NCI-H2171 (cell line): ENCODE results near the gene GBE1.

Source experiments
- DNase-seq: peaks from one replicate; lab custom pipeline; 2025; lab: John Stamatoyannopoulos, UW

Gene GBE1

DNA sequence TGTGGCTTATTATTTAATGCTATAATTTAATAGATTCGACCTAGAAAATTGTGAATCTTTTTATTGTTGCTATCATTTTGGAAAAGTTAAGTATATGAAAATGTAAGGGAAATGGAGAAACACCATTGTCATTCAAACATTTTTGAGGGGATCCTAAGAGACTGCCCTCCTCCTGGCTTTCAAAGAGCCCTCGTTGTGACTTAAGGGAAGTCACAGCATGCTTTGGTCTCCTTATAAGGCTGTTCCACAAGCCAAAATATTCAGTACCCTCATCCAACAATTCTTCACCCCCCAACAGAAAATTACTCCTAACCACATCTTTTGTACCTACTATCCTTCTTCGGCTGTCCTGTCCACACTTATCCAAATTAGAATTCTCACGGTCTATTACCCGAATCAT, 140.2 kb downstream of the GBE1 start:
- DNase-seq: no peak

DNA sequence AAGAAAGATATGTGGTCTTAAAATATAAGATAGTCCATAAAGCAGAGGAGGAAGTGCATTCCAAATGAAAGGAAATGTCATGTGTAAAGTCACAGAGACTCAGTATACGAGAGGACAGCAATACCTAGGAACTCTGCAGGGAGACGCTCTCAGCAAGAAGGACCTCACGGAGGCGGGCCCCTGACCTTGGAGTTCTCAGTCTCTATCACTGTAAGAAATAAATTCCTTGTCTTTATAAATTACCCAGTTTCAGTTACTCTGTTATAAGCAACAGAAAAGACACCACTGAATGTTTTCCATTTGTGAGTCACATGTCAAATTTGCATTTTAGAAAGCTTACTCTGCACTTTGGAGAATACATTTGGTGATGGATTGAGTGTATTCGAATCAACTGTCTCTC, 140.6 kb downstream of the GBE1 start:
- DNase-seq: no peak

DNA sequence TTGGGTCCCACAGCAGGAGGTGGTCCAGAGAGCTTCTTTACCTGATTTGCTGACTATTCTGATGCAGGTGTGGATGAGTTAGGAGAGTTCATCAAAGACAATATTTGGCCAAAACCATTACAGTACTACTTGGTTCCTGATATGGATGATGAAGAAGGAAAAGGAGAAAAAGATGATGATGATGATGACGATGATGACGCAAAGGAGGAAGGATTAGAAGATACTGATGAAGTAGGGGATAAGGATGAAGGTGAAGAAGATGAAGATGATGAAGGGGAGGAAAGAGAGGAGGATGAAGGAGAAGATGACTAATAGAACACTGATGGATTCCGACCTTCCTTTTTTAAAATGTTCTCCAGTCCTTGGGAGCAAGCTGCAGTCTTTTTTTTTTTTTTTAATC, 148.7 kb downstream of the GBE1 start:
- DNase-seq: no peak

DNA sequence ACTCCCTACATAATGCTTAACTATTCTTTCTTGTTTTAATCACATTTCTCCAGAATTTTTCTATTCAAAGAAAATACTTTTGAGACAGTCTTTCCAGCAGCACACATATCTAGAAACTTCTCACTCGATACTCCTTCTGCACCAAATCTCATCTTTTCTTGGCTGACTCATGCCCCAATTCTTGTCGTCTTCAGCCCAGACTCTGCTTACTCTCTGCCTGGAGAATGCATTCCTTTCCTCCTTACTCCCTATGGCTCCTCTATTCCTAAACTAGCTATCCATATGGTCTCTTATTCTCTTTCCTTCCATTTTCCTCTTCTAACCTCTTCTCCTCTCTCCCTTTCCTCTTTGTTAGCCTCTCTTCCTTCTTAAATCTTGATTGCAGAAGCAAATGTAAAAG, 158.7 kb downstream of the GBE1 start:
- DNase-seq: no peak

DNA sequence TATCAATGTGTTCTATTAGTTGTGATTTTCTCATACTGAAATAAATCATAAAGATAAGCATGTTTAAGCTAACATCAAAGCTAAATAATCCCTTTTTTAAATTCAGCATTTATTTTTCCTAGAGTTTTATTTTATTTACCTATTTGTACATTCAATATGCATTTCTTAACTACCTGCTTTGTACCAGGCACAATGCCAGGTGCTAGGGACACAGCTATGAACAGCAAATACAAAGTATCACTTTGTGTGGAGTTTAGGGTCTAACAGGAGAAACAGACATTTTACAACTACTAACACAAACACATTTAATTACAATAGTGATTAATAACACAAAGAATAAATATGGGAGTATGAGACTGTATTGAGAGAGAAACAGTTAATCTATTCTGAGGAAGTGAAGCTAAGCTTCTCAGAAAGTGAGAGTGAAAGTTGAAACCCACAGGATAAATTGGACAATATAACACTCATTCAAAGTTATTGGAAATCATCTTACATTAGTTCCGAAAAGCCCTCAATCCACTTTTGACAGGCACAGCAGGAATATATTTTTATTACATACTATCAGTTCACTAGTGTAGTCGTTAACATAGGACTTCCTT, 159.6 kb downstream of the GBE1 start:
- no peak for DNase-seq

DNA sequence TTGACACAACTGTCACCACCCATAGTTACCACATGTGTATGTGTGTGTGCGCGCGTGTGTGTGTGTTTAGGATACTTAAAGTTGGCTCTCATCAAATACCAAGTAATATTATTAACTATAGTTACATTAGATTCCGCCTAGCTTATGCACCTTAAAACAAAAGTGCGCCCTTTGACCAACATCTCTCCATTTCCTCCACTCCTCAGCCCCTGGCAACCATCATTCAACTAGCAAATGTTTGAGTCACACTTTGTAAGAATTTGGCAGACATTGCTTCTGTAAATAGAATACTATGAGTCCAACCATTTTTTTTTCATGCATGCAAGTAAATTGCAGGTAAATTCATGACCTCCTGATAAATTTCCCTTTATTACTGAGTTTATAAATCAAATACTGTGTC, 169.3 kb downstream of the GBE1 start:
- DNase-seq: no peak

DNA sequence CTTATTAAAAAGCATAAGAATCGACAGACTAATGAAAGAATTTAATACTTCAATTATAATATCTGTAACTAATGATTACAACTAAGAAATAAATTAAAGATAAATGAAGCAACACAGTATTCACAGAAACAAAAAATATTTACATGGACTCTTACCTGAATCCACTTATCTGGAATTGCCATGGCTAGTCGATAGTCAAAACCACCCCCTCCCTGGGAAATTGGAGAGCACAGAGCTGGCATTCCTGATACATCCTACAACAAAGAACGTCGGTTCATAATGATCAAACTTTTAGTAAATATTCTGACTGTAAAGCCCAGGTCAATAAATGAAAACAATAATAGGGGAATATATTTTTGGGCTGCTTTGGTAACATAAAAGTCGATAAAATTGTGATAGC, 175.5 kb downstream of the GBE1 start:
- DNase-seq: no peak

DNA sequence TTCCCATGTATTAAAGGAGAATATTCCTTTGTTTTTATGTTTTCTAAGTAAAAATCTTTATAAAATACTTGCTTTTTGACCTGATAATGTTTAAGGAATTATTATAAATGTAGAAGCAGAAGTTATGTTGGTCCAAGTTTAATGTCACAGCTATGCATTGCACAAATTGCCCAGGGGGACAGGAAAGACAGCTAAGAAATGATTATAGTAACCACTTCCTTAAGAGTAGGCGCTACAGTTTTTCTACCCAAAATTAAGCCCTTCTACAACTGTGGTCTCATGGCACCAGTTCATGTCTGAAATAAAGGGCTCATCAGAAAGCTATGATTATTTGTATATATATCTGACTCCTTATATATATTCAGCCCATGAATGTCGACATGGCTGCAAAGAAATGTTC, 176.4 kb downstream of the GBE1 start:
- no peak for DNase-seq

DNA sequence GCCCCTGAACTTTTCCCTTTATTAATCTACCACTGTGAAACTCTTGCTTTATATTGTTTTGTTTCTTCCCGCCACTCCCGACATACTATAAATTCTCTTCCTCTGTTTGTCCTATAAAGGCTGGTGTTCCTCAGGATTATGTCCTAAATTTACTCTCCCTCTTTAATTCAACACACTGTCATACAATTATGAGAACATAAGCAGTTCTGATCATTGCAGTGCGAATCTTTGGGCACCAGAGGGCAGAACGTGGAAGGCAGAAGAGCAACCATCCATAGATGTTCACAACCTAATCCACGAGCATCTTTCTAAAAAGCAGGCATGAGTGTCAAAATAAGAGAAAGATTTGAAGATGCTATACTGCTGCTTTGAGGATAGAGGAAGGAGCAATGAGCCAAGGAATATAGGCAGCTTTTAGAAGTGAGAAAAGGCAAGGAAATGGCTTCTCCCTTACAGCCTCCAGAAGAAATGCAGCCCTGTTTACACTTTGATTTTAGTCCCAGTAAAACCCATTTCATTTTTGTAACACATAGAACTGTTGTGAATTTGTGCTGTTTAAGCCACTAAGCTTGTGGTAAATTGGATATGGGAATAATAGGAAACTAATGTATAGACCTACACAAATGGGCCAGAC, 179.4 kb downstream of the GBE1 start:
- DNase-seq: peak; percentile 4

DNA sequence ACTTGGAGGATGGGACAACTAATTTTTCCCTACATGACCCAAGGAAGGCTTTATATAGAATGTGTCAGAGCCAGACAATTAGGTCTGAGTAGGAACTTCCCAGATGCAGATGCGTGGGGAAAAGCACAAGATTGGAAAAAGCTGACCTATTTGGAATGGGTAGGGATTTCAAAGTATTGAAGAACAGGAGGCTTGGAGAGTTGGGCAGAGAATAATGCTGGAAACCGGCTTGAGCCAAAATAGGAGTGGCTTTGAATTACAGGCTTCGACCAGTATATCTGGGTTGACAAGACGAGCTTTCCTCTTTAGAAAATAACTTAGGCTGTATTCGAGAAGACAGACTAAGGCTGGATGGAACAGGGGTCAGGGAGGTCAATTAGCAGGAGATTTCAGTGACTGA, 181.1 kb downstream of the GBE1 start:
- DNase-seq: no peak

DNA sequence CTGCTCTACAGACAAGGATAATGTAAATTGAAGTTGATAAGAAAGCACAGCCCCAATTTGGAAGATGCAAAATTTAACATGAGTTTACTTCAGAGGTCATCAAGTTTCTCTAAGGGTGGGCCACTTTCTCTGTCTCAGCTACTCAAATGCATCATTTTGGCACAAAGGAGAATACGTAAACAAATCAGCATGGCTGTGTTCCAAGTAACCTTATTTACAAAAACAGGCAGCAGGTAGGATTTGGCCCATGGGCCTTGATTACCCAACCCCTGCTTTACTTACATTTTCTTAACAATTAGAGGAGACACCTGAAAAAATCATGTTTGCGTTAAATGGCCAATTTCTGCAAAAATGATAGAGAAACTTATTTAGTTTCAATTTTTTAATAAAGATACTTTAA, 181.7 kb downstream of the GBE1 start:
- DNase-seq: no peak

DNA sequence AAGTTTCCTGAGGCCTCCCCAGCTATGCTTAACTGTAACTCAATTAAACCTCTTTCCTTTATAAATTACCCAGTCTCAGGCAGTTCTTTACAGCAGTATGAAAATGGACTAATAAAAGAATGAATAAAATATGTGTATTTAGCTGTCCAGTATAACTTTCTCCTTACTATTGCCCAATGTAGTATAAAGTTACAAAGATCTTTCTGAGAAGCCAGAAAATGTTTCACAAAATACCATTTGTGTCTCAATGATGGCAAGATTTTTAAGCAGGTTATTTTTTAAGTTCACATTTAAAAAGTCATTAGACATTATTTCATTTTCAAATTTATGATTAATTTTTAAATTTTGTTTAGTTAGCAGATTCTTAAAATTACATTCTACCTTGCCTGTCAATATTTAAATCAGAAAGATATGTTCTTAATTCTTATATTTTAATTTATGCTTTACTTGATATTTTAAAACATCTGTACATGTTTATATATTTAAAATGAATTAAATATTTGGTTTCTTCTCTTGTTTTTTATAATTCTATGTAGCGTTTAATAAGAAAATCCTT, 189.2 kb downstream of the GBE1 start:
- no peak for DNase-seq

DNA sequence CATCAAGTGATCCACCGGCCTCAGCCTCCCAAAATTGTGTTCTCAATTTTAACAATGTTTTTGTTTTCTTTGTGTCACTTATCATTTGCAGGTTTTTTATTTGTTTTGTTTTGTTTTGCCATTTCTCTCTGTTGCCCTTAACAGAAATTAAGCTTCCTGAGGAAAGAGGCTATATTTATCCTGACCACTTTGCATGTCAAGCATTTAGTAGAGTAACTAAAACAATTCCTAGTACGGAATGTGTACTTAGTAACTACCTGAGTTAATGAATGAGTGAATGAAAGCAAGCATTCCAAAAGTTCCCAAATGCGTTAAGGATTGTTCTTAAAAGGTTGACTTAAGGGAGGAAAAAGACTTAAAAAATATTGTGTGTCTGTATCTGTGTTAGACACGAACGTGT, 193.1 kb downstream of the GBE1 start:
- DNase-seq: no peak

DNA sequence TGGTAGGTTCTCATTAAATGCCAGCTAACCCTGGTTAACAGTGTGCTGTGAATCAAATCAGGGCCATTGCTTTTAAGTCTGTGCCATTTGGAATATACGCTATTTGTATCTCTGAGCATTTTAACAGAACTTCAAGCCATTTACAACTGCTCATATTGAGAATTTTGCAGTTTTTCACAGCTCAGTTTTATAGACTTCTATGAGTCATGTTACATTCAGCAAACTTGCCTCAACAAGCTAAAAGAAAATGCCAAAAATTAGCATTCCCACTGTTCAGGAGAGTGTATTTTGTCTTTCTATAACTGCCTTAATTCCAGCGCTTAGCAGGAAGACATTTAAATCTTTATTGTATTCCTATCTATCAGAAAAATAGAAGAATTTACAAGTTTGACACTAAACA, 196.4 kb downstream of the GBE1 start:
- no peak for DNase-seq

DNA sequence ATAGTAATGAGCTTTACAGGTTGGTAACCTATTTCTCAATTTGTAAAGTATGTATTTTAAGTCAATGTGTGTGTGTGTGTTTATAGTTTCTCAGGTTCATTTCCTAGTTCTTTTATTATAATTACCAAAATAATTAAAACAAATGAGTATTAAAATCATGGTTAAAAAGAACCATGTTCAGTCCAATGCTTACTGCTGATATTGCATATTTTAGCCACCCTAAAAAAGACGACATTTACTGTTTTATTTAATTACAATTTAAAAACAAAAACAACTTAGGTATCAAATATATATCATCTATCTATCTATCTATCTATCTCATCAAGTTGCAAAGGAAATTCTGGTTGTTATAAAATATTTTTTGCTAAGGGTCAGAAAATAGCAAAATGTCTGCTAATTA, 203.3 kb downstream of the GBE1 start:
- DNase-seq: no peak

DNA sequence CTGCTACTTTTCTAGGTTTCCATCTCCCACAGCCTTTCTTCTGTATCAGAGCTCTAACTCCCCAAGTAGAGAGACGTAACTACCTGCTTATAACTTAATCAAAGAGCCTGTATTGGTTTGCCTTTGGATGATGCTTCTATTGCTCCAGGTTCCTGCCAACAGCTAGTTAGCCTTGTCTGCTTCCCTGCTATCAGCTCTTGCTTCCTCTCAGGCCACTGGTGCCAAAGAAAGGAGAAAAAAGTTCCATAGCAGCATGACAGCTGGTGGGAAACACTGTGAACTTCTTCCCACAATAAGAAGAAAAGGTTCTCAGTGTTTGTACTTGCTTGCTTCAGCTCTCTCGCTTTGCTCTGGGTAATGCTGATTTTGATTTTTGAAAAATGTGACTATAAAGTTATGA, 206.6 kb downstream of the GBE1 start:
- no peak for DNase-seq

DNA sequence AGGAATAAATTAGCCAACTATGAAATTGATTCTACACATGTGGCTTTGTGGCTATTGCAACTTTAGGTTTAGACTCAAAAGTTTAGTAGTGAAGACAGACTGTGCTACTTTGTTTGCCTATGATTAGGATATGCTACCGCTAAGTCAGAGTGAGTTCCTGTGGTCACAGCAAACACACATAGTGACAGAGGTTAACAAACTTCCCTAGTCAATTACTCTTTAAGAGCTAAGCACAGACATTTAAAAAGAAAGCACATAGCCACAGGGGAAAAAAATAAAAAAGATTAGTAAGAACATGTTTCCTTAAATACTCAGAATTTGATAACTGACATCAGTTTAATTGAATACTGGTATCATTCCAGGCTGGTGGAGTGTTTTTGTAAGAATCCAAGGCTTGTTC, 207.1 kb downstream of the GBE1 start:
- DNase-seq: no peak

DNA sequence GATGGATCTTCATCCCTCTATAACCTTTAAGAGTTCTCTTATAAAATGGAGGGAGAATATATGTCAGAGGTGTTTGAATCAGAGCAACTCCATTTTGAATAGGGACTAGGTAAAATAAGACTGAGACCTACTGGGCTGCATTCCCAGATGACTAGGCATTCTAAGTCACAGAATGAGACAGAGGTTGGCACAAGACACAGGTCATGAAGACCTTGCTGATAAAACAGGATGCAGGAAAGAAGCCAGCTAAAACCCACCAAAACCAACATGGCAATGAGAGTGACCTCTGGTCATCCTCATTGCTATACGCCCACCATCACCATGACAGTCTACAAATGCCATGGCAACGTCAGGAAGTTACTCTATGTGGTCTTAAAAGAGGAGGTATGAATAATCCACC, 211.0 kb downstream of the GBE1 start:
- no peak for DNase-seq

DNA sequence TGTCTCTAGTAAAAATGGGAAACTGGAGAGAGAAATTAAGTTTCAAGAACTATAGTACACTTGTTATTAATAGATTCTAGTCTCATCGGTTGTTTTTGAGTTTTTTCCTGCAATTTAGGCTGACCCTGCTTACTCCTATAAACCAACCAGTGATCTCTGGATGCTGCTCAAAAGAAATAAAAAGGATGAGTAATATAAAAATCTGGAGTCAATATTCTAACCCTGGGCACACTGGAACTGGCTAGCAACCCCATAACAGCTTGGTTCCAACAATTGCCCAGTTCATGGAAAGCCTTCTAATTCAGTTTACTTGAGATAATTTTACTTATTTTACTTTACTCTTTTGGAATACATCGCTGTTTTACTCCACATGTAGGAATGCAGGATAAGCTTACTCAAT, 211.6 kb downstream of the GBE1 start:
- no peak for DNase-seq

DNA sequence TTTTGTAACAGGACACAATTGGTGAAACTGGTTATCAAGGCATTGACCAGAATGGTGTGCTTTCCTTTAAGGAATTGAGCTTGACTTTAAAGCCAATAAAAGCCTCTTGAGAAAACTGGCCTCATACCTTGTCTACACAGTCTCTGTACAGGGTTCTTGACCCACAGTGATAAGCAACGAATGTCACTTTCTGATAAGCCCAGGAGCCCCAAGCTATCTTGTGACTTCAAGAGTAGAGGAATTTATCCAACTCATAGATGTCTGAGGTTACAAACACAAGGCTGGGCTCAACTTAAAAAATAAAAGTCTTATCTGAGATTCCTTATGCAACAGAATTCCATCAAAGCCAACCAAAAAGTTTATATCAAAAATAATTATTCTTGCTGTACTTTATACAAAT, 212.1 kb downstream of the GBE1 start:
- no peak for DNase-seq

DNA sequence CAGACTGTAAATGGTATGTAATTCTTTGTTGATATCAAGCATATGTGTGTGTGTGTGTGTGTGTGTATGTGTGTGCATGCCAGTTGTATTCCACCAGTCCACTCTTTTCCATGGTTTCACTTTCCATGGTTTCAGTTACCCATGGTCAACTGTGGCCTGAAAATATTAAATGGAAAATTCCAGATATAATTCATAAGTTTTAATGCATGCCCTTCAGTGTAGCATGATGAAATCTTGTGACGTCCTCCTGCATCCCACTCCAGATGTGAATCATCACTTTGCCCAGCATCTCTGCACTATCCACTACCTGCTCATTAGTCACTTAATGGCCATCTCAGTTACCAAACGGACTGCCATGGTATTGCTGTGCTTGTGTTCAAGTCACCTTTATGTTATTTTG, 215.9 kb downstream of the GBE1 start:
- DNase-seq: no peak

DNA sequence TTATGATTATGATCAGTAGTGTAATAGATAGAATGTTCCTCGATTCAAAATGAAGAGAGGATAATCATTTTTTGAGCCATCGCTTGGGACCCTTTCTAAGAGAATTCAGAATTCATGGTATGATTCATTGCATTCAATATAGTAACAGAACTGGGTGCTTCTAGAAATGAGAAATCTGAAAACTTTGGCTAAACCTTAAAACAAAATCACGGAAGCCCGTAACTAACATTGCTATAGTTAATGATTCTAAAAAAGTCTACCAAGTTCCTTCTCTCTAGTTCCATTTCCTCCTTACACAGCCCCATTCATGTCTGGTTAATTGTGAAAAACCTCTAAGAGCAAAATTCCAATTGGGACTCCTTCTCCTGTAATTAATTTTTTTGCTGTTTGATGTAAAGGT, 217.1 kb downstream of the GBE1 start:
- DNase-seq: no peak

DNA sequence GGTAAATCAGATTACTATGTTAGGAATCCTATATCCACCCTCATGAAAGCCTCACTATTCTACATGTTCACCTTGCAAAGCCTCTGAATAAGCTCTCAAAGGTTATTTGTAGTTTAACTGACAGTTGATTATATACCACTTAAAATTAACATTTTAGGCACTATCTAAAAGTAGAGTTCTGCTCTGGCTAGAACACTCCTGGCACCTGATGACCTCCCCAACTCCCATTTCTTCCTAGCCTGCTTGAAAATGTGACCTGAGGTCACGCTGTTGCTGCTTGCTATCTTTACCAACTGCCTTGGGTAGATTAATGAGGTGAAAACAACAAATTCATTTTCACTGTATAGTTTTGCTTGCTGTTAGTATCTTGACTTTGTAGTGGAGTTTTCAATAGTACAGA, 220.7 kb downstream of the GBE1 start:
- no peak for DNase-seq

DNA sequence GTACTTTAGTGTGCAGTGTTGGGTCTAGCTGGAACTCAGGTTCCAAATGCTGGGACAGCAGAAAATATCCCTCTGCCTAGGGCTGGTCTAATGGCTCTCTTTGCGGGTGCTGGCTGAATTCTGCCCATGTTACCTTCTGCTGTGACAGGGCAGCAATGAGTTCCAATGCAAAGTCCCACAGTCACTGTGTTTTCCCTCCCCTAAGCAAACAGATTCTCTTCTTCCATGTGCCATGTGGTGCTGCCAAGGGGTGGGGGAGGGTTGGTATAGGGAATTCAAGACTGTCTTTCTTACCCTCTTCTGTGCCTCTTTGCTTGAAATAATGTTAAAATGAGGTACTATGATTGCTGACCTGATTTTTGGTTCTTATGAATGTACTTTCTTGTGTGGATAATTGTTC, 229.6 kb downstream of the GBE1 start:
- DNase-seq: no peak
